HG03558 (cell line): ENCODE data around the gene NUP98.

Experiments
- ATAC-seq: cut with Tn5 transposase; IDR thresholded peaks from one replicate; pipeline ENCODE4 v1.9.1; 2021; ENCODE audit warnings: moderate number of reproducible peaks; ENCODE audit not compliant: unreplicated experiment; ENCODE audit errors: extremely low read depth

NUP98 gene

DNA sequence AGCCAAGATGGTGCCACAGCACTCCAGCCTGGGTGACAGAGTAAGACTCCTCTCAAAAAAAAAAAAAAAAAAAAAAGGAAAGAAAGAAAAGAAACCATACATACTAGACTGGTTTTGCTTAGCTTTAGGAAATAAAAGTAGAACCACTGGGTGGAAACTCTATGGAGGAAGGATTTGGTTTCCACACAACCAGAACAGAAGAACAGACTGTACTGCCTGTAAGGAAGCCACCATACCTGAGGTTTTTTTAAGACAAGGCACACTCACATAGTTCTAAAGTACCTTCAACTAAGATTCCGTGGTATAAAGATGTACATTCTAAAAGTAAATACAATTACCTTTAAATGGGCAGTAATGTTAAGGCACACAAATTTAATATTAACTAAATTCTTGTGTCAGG is 58.6 kb downstream of the NUP98 start:
- no peak for ATAC-seq

DNA sequence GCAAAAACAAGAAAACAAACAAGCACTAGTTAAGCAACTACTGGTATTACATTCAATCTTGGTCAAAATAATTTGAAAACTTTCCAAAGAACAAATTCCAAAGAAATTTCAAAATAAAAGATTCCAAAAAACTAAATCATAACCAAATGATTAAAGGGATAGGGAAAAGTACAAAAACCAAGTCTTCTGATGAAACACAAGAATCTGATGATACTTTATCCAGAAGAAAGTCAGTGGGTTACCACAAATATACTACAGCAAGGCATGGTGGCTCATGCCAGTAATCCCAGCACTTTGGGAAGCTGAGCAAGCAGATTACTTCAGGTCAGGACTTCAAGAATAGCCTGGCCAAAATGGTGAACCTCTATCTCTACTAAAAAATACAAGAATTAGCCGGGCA is 59.1 kb downstream of the NUP98 start:
- no peak for ATAC-seq

- no peak for ATAC-seq
These were observed 59.9 kb downstream of the NUP98 start for GRCh38 chr11:3737386-3737933.

GRCh38 chr11:3736816-3737215 is 60.5 kb downstream of the NUP98 start:
- ATAC-seq, result no peak

GRCh38 chr11:3735827-3736226 is 61.5 kb downstream of the NUP98 start:
- no peak for ATAC-seq

GRCh38 chr11:3732671-3733436 is 64.5 kb downstream of the NUP98 start:
- no peak for ATAC-seq

- no peak for ATAC-seq
These were observed 74.2 kb downstream of the NUP98 start for GRCh38 chr11:3723014-3723708.

GRCh38 chr11:3722100-3722499 is 75.3 kb downstream of the NUP98 start:
- no peak for ATAC-seq

DNA sequence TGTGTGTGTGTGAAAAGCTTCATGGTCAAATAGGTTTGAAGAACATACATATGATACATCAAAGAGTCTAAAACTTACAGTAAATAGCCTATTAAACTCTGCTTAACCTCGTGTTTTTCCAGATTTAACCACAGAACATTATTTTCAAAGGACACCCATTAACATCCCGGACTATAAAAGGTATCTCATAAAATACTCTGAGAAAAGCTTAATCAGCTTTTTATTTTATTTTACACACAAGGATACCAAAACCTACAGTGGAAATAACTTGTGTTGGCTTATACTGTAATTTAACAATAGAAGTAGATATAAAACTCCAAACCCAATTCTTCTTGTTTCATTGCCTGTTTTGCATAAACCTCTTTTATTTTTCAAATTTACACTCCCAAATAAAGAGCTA is 76.4 kb downstream of the NUP98 start:
- ATAC-seq, result no peak

GRCh38 chr11:3712274-3712673 is 85.1 kb downstream of the NUP98 start:
- no peak for ATAC-seq

DNA sequence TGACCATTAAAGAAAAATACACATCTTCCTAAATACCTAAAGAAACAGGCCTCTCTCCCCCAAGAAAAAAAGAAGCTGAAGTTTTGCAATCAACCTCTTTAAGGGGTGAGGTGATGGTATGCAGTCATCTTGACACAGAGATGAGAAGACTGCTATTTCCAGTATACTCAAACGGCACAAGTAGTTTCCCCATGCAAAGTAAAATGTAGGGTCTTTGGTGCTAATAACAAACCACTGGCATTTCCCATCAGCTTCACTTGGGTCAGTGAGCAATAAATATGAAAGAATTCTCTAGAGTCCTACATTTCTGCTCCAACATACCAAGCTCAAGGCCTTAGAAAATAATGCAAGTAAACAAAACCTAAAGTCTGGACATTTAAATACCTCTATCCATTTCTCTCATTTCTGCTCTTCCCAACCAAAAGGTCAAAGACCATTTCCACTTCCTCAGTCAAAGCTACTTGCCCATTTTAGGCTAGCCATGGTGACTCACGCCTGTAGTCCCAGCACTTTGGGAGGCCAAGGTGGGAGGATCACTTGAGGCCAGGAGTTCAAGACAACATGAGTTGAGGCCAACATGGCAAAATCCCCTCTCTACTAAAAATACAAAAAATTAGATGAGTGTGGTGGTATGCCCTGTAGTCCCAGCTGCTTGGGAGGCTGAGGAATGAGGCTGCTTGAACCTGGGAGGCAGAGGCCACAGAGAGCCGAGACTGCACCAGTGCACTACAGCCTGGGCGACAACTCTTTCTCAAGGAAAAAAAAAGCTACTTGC is 86.7 kb downstream of the NUP98 start:
- no peak for ATAC-seq

- no peak for ATAC-seq
These were observed 87.4 kb downstream of the NUP98 start for GRCh38 chr11:3709977-3710376.

GRCh38 chr11:3707176-3707575 is 90.2 kb downstream of the NUP98 start:
- ATAC-seq, result no peak

DNA sequence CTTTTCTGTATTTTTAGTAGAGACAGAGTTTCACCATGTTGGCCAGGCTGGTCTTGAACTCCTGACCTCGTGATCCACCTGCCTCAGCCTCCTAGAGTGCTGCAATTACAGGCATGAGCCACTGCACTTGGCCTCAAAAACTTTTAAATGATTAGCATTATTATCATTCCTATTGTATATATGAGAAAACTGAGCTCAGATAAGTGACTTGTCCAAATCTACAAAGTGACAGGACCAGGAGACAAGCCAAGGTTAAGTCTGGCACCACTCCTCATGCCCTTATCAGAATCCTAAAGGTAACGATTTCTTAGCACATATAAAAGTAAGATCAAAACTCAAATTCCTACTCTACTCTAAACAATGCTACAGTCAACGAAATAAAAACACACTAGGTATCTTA is 94.0 kb downstream of the NUP98 start:
- ATAC-seq, result no peak

DNA sequence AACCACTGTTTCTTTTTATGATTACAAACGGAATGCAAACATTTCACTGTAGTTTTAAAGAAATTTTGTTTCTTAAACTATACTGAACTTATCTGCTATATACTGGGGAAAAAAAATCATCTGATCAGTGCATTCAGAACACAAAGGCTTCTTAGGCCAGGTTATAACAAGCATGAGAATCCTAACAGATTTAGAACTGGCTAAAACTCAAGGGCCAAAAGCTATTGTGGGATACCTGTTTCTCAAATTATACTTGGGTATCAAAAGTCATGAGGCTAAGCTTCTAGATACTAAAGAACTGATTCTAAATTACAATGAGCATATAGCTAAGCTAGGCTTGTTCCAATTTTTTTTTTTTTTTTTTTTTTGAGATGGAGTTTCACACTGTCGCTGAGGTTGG is 96.4 kb downstream of the NUP98 start:
- ATAC-seq, result no peak

GRCh38 chr11:3700410-3700809 is 96.9 kb downstream of the NUP98 start:
- no peak for ATAC-seq

- no peak for ATAC-seq
These were observed 110.6 kb downstream of the NUP98 start for GRCh38 chr11:3686751-3687150.

DNA sequence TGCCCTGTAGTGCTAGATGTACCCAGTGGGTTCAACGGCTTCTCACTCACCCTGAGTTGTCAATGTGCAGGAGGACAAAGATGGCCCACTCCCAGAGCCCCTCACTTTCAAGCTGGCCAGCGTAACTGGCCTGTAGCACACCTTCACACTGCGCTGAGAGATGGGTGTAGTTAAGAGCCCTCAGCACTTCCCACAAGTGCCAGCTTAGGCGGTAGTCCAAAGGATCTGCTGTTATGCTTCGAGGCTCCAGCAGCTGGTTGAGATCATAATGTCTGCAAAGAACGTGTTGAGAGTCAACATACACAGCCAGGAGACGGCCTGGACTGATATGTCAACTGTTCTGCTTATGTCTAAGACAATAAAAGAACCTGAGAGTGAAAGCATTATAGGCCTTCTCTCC is 111.4 kb downstream of the NUP98 start:
- ATAC-seq, result no peak

GRCh38 chr11:3684819-3685172 is 112.6 kb downstream of the NUP98 start:
- no peak for ATAC-seq

GRCh38 chr11:3684129-3684818 is 113.1 kb downstream of the NUP98 start:
- no peak for ATAC-seq
